ENCODE measurements around the gene LRTM1.

LRTM1 gene

DNA sequence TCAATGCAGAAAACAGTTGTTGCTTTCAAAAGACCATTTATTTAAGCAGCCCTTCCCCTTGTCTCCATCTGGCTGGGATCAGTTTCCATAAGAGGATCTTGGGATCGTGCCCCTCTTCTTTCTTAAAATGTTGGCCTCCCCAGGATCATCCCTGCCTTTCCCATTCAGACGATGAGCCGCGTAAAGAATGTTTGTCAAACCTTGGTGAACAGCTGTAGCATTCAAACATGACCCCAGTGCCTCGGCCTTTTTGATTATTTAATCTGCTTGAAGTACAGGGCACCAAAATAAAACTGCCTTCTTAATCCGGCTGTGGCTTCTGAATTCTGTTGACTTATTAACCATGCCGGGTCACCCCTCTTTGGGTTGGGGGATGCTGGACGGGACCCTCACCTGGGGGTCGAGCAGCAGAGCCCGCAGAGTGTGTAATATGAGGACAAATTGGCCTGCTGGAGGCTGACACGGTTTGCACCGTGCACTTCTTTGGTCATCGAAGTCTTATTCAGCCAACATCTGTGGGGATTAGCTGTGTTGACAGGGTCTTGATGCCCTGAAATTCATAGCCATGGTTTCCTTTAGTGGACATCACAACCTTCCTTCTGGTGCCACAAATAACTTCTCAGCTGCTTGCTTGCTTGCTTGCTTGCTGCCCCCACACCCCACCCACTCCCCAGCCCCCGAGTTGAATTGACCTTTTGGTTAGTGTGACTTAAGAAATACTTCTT is at the start of gene LRTM1:
Gene LRTM1, minus strand, starts transcription at position 14 of the 725 bp plus-strand sequence. CDS start 148 bp downstream, outside the sequence.
- H3K4me3 ChIP-seq (ENCODE audit: low read depth in 1 of 2, low read length in 2 of 2): no peak within 1 kb of the TSS
- H3K79me2 ChIP-seq (ENCODE audit: insufficient read depth, low read length): no peaks in the 10 kb centered on the region
- peaks cover 3% of the 10 kb centered on the region for H3K27me3 ChIP-seq (ENCODE audit: insufficient read depth, low read length, poor library complexity)
- H3K27ac ChIP-seq (ENCODE audit: low read length): no peak within 1 kb of the TSS
- no peak within 1 kb of the TSS for H3K4me2 ChIP-seq (ENCODE audit: insufficient read depth, low read length)
- H3K9ac ChIP-seq (ENCODE audit: low read depth, low read length): no peak within 1 kb of the TSS
- ATAC-seq (ENCODE audit: insufficient read depth, low read depth) (no peak), DNase-seq (no peak)
- no peaks in the 10 kb centered on the region for H3K9me3 ChIP-seq (ENCODE audit: insufficient read depth, low read length, severe bottlenecking)
- H4K20me1 ChIP-seq (ENCODE audit: insufficient read depth, low read length): no peaks in the 10 kb centered on the region
- TF ChIP-seq EZH2 (IDR thresholded peaks at IDR 0.05; ENCODE audit: borderline replicate concordance, low read depth, low read length, severe bottlenecking): no peak
- TF ChIP-seq, protein P1, sequence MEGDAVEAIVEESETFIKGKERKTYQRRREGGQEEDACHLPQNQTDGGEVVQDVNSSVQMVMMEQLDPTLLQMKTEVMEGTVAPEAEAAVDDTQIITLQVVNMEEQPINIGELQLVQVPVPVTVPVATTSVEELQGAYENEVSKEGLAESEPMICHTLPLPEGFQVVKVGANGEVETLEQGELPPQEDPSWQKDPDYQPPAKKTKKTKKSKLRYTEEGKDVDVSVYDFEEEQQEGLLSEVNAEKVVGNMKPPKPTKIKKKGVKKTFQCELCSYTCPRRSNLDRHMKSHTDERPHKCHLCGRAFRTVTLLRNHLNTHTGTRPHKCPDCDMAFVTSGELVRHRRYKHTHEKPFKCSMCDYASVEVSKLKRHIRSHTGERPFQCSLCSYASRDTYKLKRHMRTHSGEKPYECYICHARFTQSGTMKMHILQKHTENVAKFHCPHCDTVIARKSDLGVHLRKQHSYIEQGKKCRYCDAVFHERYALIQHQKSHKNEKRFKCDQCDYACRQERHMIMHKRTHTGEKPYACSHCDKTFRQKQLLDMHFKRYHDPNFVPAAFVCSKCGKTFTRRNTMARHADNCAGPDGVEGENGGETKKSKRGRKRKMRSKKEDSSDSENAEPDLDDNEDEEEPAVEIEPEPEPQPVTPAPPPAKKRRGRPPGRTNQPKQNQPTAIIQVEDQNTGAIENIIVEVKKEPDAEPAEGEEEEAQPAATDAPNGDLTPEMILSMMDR (IDR thresholded peaks at IDR 0.05; ENCODE audit: borderline replicate concordance, extremely low read depth, low read length, poor library complexity, severe bottlenecking): no peak
- no peaks in the 10 kb centered on the region for H3K4me1 ChIP-seq (ENCODE audit: insufficient read depth, low read length)
- H2AFZ ChIP-seq (ENCODE audit: low read depth, low read length): no peak within 1 kb of the TSS
- H3K36me3 ChIP-seq (ENCODE audit: insufficient read depth, low read length): no peaks in the 10 kb centered on the region

DNA sequence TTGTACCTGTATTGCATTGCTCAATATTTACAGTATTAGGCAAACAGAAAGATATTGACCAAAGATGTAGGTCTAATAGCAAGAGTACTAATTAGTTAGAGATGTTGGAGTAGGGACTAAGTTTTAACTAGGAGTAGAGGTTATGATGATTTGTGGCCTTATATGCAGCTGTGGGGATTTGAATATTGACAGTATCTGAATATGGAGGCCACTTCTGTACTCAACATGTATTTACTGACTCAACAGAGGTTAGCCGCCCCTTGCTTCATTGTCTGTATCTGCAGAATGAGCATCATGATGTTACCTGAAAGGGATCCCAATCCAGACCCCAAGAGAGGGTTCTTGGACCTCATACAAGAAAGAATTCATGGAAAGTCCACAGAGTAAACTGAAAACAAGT is 49.6 kb upstream of the LRTM1 start:
- no peaks in the 10 kb centered on the region for H3K27me3 ChIP-seq (ENCODE audit: insufficient read depth, low read length, poor library complexity)
- H3K9me3 ChIP-seq (ENCODE audit: insufficient read depth, low read length, severe bottlenecking): no peaks in the 10 kb centered on the region
- no peaks in the 10 kb centered on the region for H3K79me2 ChIP-seq (ENCODE audit: insufficient read depth, low read length)
- H3K9ac ChIP-seq (ENCODE audit: low read depth, low read length): no peak overlapping the region
- no peak overlapping the region for H3K4me3 ChIP-seq (ENCODE audit: low read depth in 1 of 2, low read length in 2 of 2)
- H2AFZ ChIP-seq (ENCODE audit: low read depth, low read length): no peak overlapping the region
- ATAC-seq (ENCODE audit: insufficient read depth, low read depth): no peak
- no peak overlapping the region for H3K4me2 ChIP-seq (ENCODE audit: insufficient read depth, low read length)
- no peaks in the 10 kb centered on the region for H3K4me1 ChIP-seq (ENCODE audit: insufficient read depth, low read length)
- no peaks in the 10 kb centered on the region for H4K20me1 ChIP-seq (ENCODE audit: insufficient read depth, low read length)
- no peak overlapping the region for H3K27ac ChIP-seq (ENCODE audit: low read length)
- TF ChIP-seq, protein P1 (IDR thresholded peaks at IDR 0.05; ENCODE audit: borderline replicate concordance, extremely low read depth, low read length, poor library complexity, severe bottlenecking): no peak
- no peaks in the 10 kb centered on the region for H3K36me3 ChIP-seq (ENCODE audit: insufficient read depth, low read length)
- no peak for DNase-seq

DNA sequence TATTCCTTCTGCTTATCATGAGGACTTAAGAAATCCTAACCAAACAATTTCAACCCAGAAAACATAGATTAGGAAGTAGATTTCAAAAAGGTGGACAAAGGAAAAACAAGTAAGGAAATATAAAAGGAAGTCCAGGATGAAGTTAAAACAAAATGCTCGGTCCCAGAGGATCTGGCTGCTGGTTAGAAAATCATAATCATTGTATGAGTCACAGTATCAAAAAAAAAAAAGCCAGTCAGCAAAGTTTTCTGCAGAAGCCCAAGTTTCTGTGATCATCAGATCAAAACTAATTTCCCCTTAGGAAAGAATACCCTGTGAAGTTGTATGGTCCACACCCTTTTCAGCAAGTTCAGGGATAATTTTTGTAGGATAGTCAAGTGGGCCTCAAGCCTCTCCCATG is 43.0 kb upstream of the LRTM1 start:
- Histone ChIP-seq H3K4me3 (ENCODE audit: low read depth in 1 of 2, low read length in 2 of 2) (no peak overlapping the region), H3K4me1 (ENCODE audit: insufficient read depth, low read length) (no peaks in the 10 kb centered on the region), H4K20me1 (ENCODE audit: insufficient read depth, low read length) (no peaks in the 10 kb centered on the region), H3K9me3 (ENCODE audit: insufficient read depth, low read length, severe bottlenecking) (no peaks in the 10 kb centered on the region), H3K27me3 (ENCODE audit: insufficient read depth, low read length, poor library complexity) (no peaks in the 10 kb centered on the region), H2AFZ (ENCODE audit: low read depth, low read length) (no peak overlapping the region), H3K79me2 (ENCODE audit: insufficient read depth, low read length) (no peaks in the 10 kb centered on the region), H3K9ac (ENCODE audit: low read depth, low read length) (no peak overlapping the region), H3K4me2 (ENCODE audit: insufficient read depth, low read length) (no peak overlapping the region), H3K27ac (ENCODE audit: low read length) (no peak overlapping the region), H3K36me3 (ENCODE audit: insufficient read depth, low read length) (no peaks in the 10 kb centered on the region)
- TF ChIP-seq EZH2 (IDR thresholded peaks at IDR 0.05; ENCODE audit: borderline replicate concordance, low read depth, low read length, severe bottlenecking): no peak
- TF ChIP-seq, protein P1 (IDR thresholded peaks at IDR 0.05; ENCODE audit: borderline replicate concordance, extremely low read depth, low read length, poor library complexity, severe bottlenecking): no peak
- no peak for ATAC-seq (ENCODE audit: insufficient read depth, low read depth)
- DNase-seq: no peak
